ENCODE measurements around the gene ADO.
A peak's percentile ranks its signal among the peaks of the same experiment; 100 is the strongest.

The ADO gene

GRCh38 chr10:62794306-62794705 is 10.2 kb upstream of the ADO start:
- no peak for DNase-seq

- DNase-seq: no peak
Measured at GRCh38 chr10:62795100-62795499, 9.4 kb upstream of the ADO start.

- no peak for DNase-seq
Measured at GRCh38 chr10:62795762-62796161, 8.8 kb upstream of the ADO start.

GRCh38 chr10:62796896-62797295 is 7.6 kb upstream of the ADO start:
- no peak for DNase-seq

GRCh38 chr10:62801871-62802270 is 2.6 kb upstream of the ADO start:
- no peak for DNase-seq

GRCh38 chr10:62803724-62804355 is 680 bp upstream of the ADO start:
- DNase-seq: no peak

- no peak for DNase-seq
Measured at GRCh38 chr10:62805231-62806099, 945 bp downstream of the ADO start.

GRCh38 chr10:62806251-62806650 is 1.7 kb downstream of the ADO start:
- DNase-seq: no peak

GRCh38 chr10:62810156-62810902 is 5.8 kb downstream of the ADO start:
- no peak for DNase-seq

GRCh38 chr10:62811159-62811875 is 6.8 kb downstream of the ADO start:
- DNase-seq: peak; percentile 45

- no peak for DNase-seq
Measured at GRCh38 chr10:62812672-62813439, 8.3 kb downstream of the ADO start.

GRCh38 chr10:62813453-62813852 is 8.9 kb downstream of the ADO start:
- no peak for DNase-seq

GRCh38 chr10:62813981-62814380 is 9.5 kb downstream of the ADO start:
- no peak for DNase-seq

- DNase-seq: peak; percentile 10
Measured at GRCh38 chr10:62814756-62815380, 10.3 kb downstream of the ADO start.

- DNase-seq: peak; percentile 10
Measured at GRCh38 chr10:62815381-62816075, 11.0 kb downstream of the ADO start.

- no peak for DNase-seq
Measured at GRCh38 chr10:62816076-62816330, 11.5 kb downstream of the ADO start.

GRCh38 chr10:62816331-62817120 is 12.0 kb downstream of the ADO start, which contains the start of gene EGR2:
TSS of gene EGR2 (minus strand) at chr10:62816366. CDS start at chr10:62816029, 337 bp downstream.
- peak; percentile 97 for DNase-seq

- DNase-seq: no peak
Measured at GRCh38 chr10:62817121-62817765, 12.7 kb downstream of the ADO start.

- peak; percentile 67 for DNase-seq
Measured at GRCh38 chr10:62817766-62818425, 13.4 kb downstream of the ADO start.
